Mesodermal cell (in vitro differentiated cells): ENCODE measurements around the gene AZU1.
"Not testable (repeated sequence)": the region's sequence is repeated elsewhere in the genome, so short reads cannot be mapped to it uniquely, and the experiment has no call there.

Source experiments
- H3K27ac ChIP-seq: 2 replicates; pipeline ENCODE4 v1.7.0; 2013; ENCODE audit warnings: mild to moderate bottlenecking, low read depth, low read length, moderate library complexity; ENCODE audit not compliant: severe bottlenecking
- H3K36me3 ChIP-seq: 2 replicates; pipeline ENCODE4 v1.7.1; 2013; ENCODE audit warnings: mild to moderate bottlenecking, low read length, moderate library complexity; ENCODE audit not compliant: control insufficient read depth, insufficient read depth
- H3K4me1 ChIP-seq: one replicate; pipeline ENCODE4 v1.7.1; 2013; ENCODE audit warnings: mild to moderate bottlenecking, low read length; ENCODE audit not compliant: insufficient read depth, control insufficient read depth, poor library complexity, severe bottlenecking
- H3K4me3 ChIP-seq: 2 replicates; pipeline ENCODE4 v1.7.0; 2013; ENCODE audit warnings: low read length, control low read depth, mild to moderate bottlenecking; ENCODE audit not compliant: insufficient read depth, poor library complexity, severe bottlenecking; ENCODE audit errors: extremely low read depth
- H3K9me3 ChIP-seq: 2 replicates; pipeline ENCODE4 v1.7.1; 2013; ENCODE audit warnings: mild to moderate bottlenecking, low read length, moderate library complexity; ENCODE audit not compliant: control insufficient read depth
- WGBS, 2 experiments: methylation state at CpG; one replicate each; pipeline ENCODE4 v1.1.5; 2013; ENCODE audit warnings: missing lambda C conversion rate in 2 of 2; ENCODE audit not compliant: insufficient coverage in 2 of 2; 5-methylcytosine and 5-hydroxymethylcytosine counted together

AZU1 gene

GRCh38 chr19:842802-843179 is 15.2 kb downstream of the AZU1 start:
- not testable (repeated sequence) for H3K4me1 ChIP-seq, H3K36me3 ChIP-seq, H3K27ac ChIP-seq, H3K9me3 ChIP-seq, H3K4me3 ChIP-seq
- WGBS, 2 experiments, result 81 to 89% methylated on average over 5 of the region's 7 CpGs

DNA sequence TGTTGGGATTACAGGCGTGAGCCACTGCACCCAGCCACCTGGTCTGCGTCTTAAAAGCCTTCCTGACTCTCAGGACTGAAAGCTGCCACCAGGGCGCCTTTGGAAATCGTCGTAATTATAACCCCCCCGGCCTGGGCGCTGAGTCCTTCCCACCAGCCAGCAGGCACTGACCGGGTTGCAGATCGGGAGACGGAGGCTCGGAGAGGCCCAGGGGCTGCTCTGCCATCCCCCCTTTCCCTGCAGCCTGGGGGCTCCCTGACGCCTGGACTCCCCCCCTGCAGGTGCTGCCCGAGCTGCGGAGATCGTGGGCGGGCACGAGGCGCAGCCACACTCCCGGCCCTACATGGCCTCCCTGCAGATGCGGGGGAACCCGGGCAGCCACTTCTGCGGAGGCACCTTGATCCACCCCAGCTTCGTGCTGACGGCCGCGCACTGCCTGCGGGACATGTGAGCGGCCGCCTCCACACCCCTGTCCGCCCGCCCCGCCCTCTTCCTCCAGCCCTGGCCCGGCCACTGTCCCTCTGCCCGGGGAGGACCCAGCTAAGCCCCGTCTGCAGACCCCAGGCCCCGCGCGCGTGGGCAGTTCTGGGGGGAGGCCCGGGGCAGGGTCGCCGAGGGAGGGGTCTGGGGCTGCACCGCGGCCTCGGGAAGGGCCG is 15.7 kb downstream of the AZU1 start:
- H3K9me3 ChIP-seq, result no peaks in the 10 kb centered on the region
- H3K4me1 ChIP-seq, result peaks cover 4% of the 10 kb centered on the region
- H3K4me3 ChIP-seq, result peak overlapping the region; percentile 8
- WGBS, 2 experiments, result 10 to 11% methylated on average over 26 to 34 of the region's 46 CpGs
- H3K36me3 ChIP-seq, result no peaks in the 10 kb centered on the region
- H3K27ac ChIP-seq, result no peak overlapping the region

DNA sequence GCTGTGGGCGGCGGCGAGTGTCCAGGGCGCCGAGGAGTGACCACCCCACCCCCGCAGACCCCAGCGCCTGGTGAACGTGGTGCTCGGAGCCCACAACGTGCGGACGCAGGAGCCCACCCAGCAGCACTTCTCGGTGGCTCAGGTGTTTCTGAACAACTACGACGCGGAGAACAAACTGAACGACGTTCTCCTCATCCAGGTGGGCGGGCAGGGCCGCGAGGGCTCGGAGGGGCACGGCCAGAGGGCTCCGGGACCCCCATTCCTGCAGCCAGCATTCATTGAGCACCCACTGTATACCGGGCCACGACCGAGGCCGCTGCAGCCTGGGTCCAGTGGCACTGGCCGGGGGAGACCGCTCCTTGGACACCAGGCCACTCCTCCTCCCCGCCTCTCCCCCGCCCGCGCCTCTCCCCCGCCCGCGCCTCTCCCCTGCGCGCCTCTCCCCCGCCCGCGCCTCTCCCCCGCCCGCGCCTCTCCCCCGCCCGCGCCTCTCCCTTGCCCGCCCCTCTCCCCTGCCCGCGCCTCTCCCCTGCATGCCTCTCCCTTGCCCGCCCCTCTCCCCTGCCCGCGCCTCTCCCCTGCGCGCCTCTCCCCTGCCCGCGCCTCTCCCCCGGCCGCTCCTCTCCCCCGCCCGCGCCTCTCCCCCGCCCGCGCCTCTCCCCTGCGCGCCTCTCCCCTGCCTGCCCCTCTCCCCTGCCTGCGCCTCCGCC is 16.4 kb downstream of the AZU1 start:
- 13 to 16% methylated on average over 28 to 30 of the region's 70 CpGs for WGBS, 2 experiments
- peaks cover 4% of the 10 kb centered on the region for H3K4me1 ChIP-seq
- H3K9me3 ChIP-seq, result no peaks in the 10 kb centered on the region
- peak overlapping the region; percentile 8 for H3K4me3 ChIP-seq
- no peaks in the 10 kb centered on the region for H3K36me3 ChIP-seq
- H3K27ac ChIP-seq, result no peak overlapping the region

- no peak overlapping the region for H3K27ac ChIP-seq
- no peak overlapping the region for H3K4me3 ChIP-seq
- peaks cover 4% of the 10 kb centered on the region for H3K4me1 ChIP-seq
- WGBS, 2 experiments, result 62 to 67% methylated on average over 7 to 8 of the region's 11 CpGs
- no peaks in the 10 kb centered on the region for H3K36me3 ChIP-seq
- no peaks in the 10 kb centered on the region for H3K9me3 ChIP-seq
Observed at GRCh38 chr19:844546-844971, 16.9 kb downstream of the AZU1 start.

DNA sequence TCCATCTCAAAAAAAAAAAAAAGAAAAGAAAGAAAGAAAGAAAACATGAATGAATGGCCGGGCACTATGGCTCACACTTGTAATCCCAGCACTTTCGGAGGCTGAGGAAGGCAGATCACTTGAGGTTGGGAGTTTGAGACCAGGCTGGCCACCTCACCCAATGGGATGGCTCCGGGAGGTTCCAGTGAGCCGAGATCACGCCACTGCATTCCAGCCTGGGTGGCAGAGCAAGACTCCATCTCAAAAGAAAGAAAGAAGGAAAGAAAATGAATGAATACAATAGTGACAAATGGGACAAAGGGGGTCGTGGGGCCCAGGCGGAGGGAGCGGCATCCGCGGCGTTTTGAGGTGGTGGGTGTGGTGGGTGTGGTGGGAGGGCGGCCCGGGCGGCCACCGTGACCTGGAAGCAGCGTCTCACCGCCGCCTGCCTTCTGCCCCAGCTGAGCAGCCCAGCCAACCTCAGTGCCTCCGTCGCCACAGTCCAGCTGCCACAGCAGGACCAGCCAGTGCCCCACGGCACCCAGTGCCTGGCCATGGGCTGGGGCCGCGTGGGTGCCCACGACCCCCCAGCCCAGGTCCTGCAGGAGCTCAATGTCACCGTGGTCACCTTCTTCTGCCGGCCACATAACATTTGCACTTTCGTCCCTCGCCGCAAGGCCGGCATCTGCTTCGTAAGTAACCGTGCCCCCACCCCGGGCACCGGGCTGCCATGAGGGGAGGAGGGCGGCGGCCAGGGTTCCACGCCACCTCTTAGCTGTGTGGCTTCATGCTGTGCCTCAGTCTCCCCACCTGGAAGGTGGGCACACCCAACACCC is 18.3 kb downstream of the AZU1 start:
- 80% methylated on average over 33 to 37 of the region's 37 CpGs for WGBS, 2 experiments
- H3K27ac ChIP-seq, result no peak overlapping the region

DNA sequence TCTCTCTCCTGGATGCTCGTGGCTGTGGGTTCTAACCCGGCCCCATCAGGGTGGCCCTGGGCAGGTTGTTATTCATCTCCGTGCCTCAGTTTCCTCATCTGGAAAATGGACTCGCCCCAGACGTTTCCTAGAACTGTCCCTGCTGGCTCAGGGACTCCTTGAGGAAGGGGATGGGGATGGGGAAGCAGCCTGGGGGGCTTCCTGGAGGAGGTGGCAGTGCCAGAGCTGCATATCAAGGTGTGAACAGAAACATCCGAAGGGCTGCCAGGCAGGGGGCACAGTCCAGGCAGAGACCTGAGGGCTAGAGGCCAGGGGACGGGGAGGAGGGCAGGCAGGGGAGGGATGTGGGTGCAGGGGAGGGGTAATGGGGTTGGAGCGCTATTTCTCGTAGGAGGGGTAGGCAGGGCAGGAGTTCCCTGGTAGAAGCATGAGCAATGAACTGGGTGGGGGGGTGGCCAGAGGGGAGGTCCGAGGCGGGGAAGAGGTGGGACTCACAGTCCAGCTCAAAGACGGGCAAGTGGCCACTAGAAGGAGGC is 20.8 kb downstream of the AZU1 start:
- H3K27ac ChIP-seq, result no peak overlapping the region
- no peak overlapping the region for H3K4me3 ChIP-seq
- 62 to 78% methylated on average over 9 to 12 of the region's 12 CpGs for WGBS, 2 experiments
- H3K36me3 ChIP-seq, result no peaks in the 10 kb centered on the region
- H3K4me1 ChIP-seq, result peaks cover under 1% of the 10 kb centered on the region
- no peaks in the 10 kb centered on the region for H3K9me3 ChIP-seq

More for the DNA sequence above, 18.3 kb downstream of the AZU1 start:
- no peaks in the 10 kb centered on the region for H3K9me3 ChIP-seq
- H3K4me1 ChIP-seq, result peaks cover 4% of the 10 kb centered on the region
- H3K4me3 ChIP-seq, result no peak overlapping the region
- no peaks in the 10 kb centered on the region for H3K36me3 ChIP-seq

GRCh38 chr19:849195-849594 is 21.6 kb downstream of the AZU1 start:
- not testable (repeated sequence) for H3K36me3 ChIP-seq, H3K4me3 ChIP-seq, H3K4me1 ChIP-seq, H3K9me3 ChIP-seq, H3K27ac ChIP-seq
- 81 to 83% methylated on average over 7 of the region's 8 CpGs for WGBS, 2 experiments

DNA sequence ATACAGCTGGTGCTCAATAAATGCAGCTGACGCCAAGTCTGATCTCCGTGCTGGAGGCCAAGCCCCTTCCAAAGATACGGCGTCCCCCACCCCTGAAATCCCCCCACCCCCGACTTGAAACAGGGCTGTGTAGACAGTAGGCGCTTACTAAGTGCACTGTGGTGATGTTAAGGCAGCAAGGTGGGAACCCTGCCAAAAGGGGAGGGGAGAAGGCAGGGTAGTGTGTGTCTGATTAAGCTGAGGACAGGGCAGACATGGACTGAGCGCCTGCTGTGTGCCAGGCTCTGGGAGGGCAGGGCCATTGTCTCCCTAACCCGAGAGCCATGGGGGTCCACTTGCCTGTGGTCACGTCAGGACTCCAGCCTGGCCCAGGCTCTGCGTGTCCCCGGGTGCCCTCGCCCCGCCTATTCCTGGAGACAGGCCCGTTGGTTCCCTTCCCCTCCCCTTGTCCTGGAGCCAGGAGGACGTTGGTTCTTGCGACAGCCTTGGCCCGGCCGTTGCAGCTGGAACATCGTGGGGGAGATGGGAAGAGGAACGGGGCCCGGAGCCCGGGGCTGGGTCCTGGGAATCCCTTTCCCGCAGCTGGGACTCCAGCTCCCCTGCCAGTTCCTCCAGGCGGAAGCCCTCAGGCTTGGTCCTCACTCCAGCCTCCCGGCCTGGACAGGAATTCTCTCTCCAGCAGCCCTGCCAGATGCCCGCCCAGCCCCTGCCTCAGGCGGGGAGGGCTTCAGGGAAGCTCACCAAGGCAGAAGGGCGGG is 22.8 kb downstream of the AZU1 start:
- Histone ChIP-seq H3K4me3 (no peak overlapping the region), H3K27ac (no peak overlapping the region), H3K4me1 (no peaks in the 10 kb centered on the region), H3K9me3 (no peaks in the 10 kb centered on the region), H3K36me3 (no peaks in the 10 kb centered on the region)
- WGBS, 2 experiments, result 40 to 44% methylated on average over 12 to 22 of the region's 28 CpGs

GRCh38 chr19:850979-851335 is 23.3 kb downstream of the AZU1 start:
- Histone ChIP-seq H3K4me3 (no peak overlapping the region), H3K4me1 (no peaks in the 10 kb centered on the region), H3K27ac (no peak overlapping the region), H3K9me3 (no peaks in the 10 kb centered on the region), H3K36me3 (no peaks in the 10 kb centered on the region)
- WGBS, 2 experiments, result 75 to 85% methylated on average over 11 to 12 of the region's 13 CpGs
